H9 (cell line): Measurements from ENCODE around the gene MUC5AC. TPM values are rescaled to one million over a fixed set of nuclear protein-coding genes. Genes with fewer than 3 reads are reported as not detected.

Experiments used
- DNase-seq: peaks from one replicate; pipeline ENCODE4 v3.0.0-alpha.2; 2017
- H2AFZ ChIP-seq: one replicate; pipeline ENCODE4 v1.6.1; 2013; ENCODE audit warnings: mild to moderate bottlenecking, low read length, control low read depth, moderate library complexity
- H2AK5ac ChIP-seq: 2 replicates; pipeline ENCODE4 v1.6.1; 2013; ENCODE audit warnings: low read length, control low read depth, mixed read lengths; ENCODE audit not compliant: insufficient read length
- H2BK120ac ChIP-seq: one replicate; pipeline ENCODE4 v1.6.1; 2013; ENCODE audit warnings: low read depth, mild to moderate bottlenecking, low read length, control low read depth, inconsistent platforms; ENCODE audit not compliant: poor library complexity, severe bottlenecking
- H2BK12ac ChIP-seq: 2 replicates; pipeline ENCODE4 v1.6.1; 2013; ENCODE audit warnings: low read length, control low read depth, mixed read lengths, low read depth; ENCODE audit not compliant: insufficient read length
- H2BK15ac ChIP-seq: 2 replicates; pipeline ENCODE4 v1.6.1; 2013; ENCODE audit warnings: low read depth, low read length, control low read depth
- H2BK20ac ChIP-seq: one replicate; pipeline ENCODE4 v1.6.1; 2013; ENCODE audit warnings: low read depth, mild to moderate bottlenecking, low read length, control low read depth, inconsistent platforms; ENCODE audit not compliant: poor library complexity, severe bottlenecking
- H2BK5ac ChIP-seq: 2 replicates; pipeline ENCODE4 v1.6.1; 2013; ENCODE audit warnings: low read length, control low read depth, mixed read lengths; ENCODE audit not compliant: insufficient read length
- H3K14ac ChIP-seq: 2 replicates; pipeline ENCODE4 v1.6.1; 2013; ENCODE audit warnings: low read length, control low read depth; ENCODE audit not compliant: insufficient read depth
- H3K18ac ChIP-seq: 2 replicates; pipeline ENCODE4 v1.6.1; 2013; ENCODE audit warnings: low read depth, mild to moderate bottlenecking, mixed read lengths, low read length, control low read depth; ENCODE audit not compliant: insufficient read length
- H3K23ac ChIP-seq: 2 replicates; pipeline ENCODE4 v1.6.1; 2013; ENCODE audit warnings: low read length, control low read depth, mixed read lengths, low read depth; ENCODE audit not compliant: insufficient read length
- H3K23me2 ChIP-seq: 2 replicates; pipeline ENCODE4 v1.6.1; 2013; ENCODE audit warnings: low read depth, mild to moderate bottlenecking, mixed read lengths, low read length, control low read depth; ENCODE audit not compliant: insufficient read length, poor library complexity, severe bottlenecking
- H3K27ac ChIP-seq: 2 replicates; pipeline ENCODE4 v1.5.1; 2013; ENCODE audit warnings: low read length, control low read depth, mixed read lengths, low read depth; ENCODE audit not compliant: insufficient read length
- H3K27me3 ChIP-seq: 2 replicates; pipeline ENCODE4 v1.6.1; 2013; ENCODE audit warnings: low read length, control low read depth, inconsistent platforms; ENCODE audit not compliant: insufficient read depth
- H3K4ac ChIP-seq: 2 replicates; pipeline ENCODE4 v1.6.1; 2013; ENCODE audit warnings: low read depth, mild to moderate bottlenecking, control low read depth, inconsistent platforms, low read length, moderate library complexity
- H3K4me1 ChIP-seq: 2 replicates; pipeline ENCODE4 v1.6.1; 2013; ENCODE audit warnings: low read length, control low read depth, inconsistent platforms; ENCODE audit not compliant: insufficient read depth
- H3K4me2 ChIP-seq: 2 replicates; pipeline ENCODE4 v1.6.1; 2013; ENCODE audit warnings: low read length, control low read depth, mixed read lengths; ENCODE audit not compliant: insufficient read length, insufficient read depth
- H3K56ac ChIP-seq: 2 replicates; pipeline ENCODE4 v1.6.1; 2013; ENCODE audit warnings: low read depth, mild to moderate bottlenecking, mixed read lengths, low read length, control low read depth; ENCODE audit not compliant: insufficient read length
- H3K79me1 ChIP-seq: 2 replicates; pipeline ENCODE4 v1.6.1; 2013; ENCODE audit warnings: low read depth, mild to moderate bottlenecking, moderate library complexity, low read length, control low read depth, inconsistent platforms; ENCODE audit not compliant: insufficient read depth, poor library complexity, severe bottlenecking
- H3K79me2 ChIP-seq: 2 replicates; pipeline ENCODE4 v1.6.1; 2013; ENCODE audit warnings: low read length, control low read depth, inconsistent platforms; ENCODE audit not compliant: insufficient read depth
- H3K9ac ChIP-seq: 2 replicates; pipeline ENCODE4 v1.6.1; 2013; ENCODE audit warnings: low read length, control low read depth, mixed read lengths; ENCODE audit not compliant: insufficient read length; ENCODE audit errors: extremely low read depth
- H3K9me3 ChIP-seq: one replicate; pipeline ENCODE4 v1.6.1; 2013; ENCODE audit warnings: low read depth, low read length, inconsistent platforms; ENCODE audit not compliant: control insufficient read depth
- H3T11ph ChIP-seq: one replicate; pipeline ENCODE4 v1.6.1; 2013; ENCODE audit warnings: mild to moderate bottlenecking, low read length, control low read depth, inconsistent platforms
- H4K20me1 ChIP-seq: one replicate; pipeline ENCODE4 v1.6.1; 2013; ENCODE audit not compliant: control insufficient read depth, insufficient read length, insufficient read depth
- H4K5ac ChIP-seq: 2 replicates; pipeline ENCODE4 v1.6.1; 2013; ENCODE audit warnings: low read depth, mild to moderate bottlenecking, mixed read lengths, low read length, control low read depth; ENCODE audit not compliant: insufficient read length
- H4K8ac ChIP-seq: replicated peaks from 2 replicates; pipeline ENCODE4 v1.6.1; 2013; ENCODE audit warnings: low read length, control low read depth, mixed read lengths, low read depth; ENCODE audit not compliant: insufficient read length
- H4K91ac ChIP-seq: 2 replicates; pipeline ENCODE4 v1.6.1; 2013; ENCODE audit warnings: low read depth, mild to moderate bottlenecking, moderate library complexity, mixed read lengths, low read length, control low read depth; ENCODE audit not compliant: insufficient read length
- H3K27ac Mint-ChIP-seq, 3 experiments: 2 replicates in 2 of 3; 3 replicates in 1 of 3; pipeline ENCODE4 v1.8.0; 2020 to 2021; ENCODE audit warnings: mixed read lengths in 3 of 3, mild to moderate bottlenecking in 1 of 3, moderate library complexity in 1 of 3
- H3K27me3 Mint-ChIP-seq: 2 replicates; pipeline ENCODE4 v1.8.0; 2021; ENCODE audit warnings: low read depth, mild to moderate bottlenecking, moderate library complexity, mixed read lengths
- H3K36me3 Mint-ChIP-seq, 3 experiments: 2 replicates in 2 of 3; 3 replicates in 1 of 3; pipeline ENCODE4 v1.8.0; 2020 to 2021; ENCODE audit warnings: low read depth in 3 of 3, mixed read lengths in 3 of 3; ENCODE audit not compliant: insufficient read depth in 1 of 3
- H3K4me1 Mint-ChIP-seq, 2 experiments: 2 replicates each; pipeline ENCODE4 v1.8.0; 2020; ENCODE audit warnings: mixed read lengths in 2 of 2
- H3K4me3 Mint-ChIP-seq, 2 experiments: 2 replicates in 1 of 2; 3 replicates in 1 of 2; pipeline ENCODE4 v1.8.0; 2020 to 2021; ENCODE audit warnings: mild to moderate bottlenecking in 2 of 2, mixed read lengths in 2 of 2, moderate library complexity in 1 of 2
- H3K9me3 Mint-ChIP-seq, 2 experiments: 2 replicates in 1 of 2; 3 replicates in 1 of 2; pipeline ENCODE4 v1.8.0; 2020; ENCODE audit warnings: mild to moderate bottlenecking in 2 of 2, mixed read lengths in 2 of 2, moderate library complexity in 1 of 2
- CTCF ChIP-seq: fragments of 200-600 bp; sonication (generic); conservative IDR thresholded peaks from 3 replicates; pipeline ENCODE4 v1.8.0; 2021; ENCODE audit warnings: antibody characterized with exemption, mild to moderate bottlenecking
- WGBS: extraction: QIAGEN DNeasy Blood & Tissue Kit; methylation state at CpG from one replicate; pipeline ENCODE4 v1.1.7; 2013; ENCODE audit warnings: missing lambda C conversion rate, low lambda C conversion rate, mixed read lengths; ENCODE audit not compliant: insufficient read length; ENCODE audit errors: extremely low coverage; 5-methylcytosine and 5-hydroxymethylcytosine counted together
- total RNA-seq: library from RNA; stranded (reverse); gene quantifications from 2 replicates; pipeline ENCODE4 v1.2.1, GENCODE V29; 2021

Gene MUC5AC
- total RNA-seq, 1 experiment from 2014 or later, result not detected

GRCh38 chr11:1150116-1150515 lies 7.6 kb upstream of the MUC5AC start:
- Histone ChIP-seq H2BK120ac (no peak overlapping the region), H3K79me1 (no peaks in the 10 kb centered on the region), H4K8ac (no peak overlapping the region), H2BK12ac (no peak overlapping the region), H4K20me1 (no peaks in the 10 kb centered on the region), H4K5ac (no peak overlapping the region), H3K56ac (no peak overlapping the region), H3K23me2 (no peaks in the 10 kb centered on the region), H3K4me1 (no peaks in the 10 kb centered on the region), H3K27ac (no peak overlapping the region), H3K4me2 (no peak overlapping the region), H3K23ac (no peak overlapping the region), H2BK15ac (no peak overlapping the region), H4K91ac (no peak overlapping the region), H2AFZ (no peak overlapping the region), H3K14ac (peak overlapping the region; percentile 31; the same call in 1 of the 2 replicates), H2AK5ac (no peak overlapping the region), H3K18ac (no peak overlapping the region), H3K9ac (no peak overlapping the region), H3K4ac (no peak overlapping the region), H2BK20ac (no peak overlapping the region), H3K27me3 (no peaks in the 10 kb centered on the region; the same call in 1 of the 2 replicates), H3T11ph (no peak overlapping the region), H3K9me3 (no peaks in the 10 kb centered on the region), H3K79me2 (no peaks in the 10 kb centered on the region), H2BK5ac (no peak overlapping the region)
- H3K9me3 Mint-ChIP-seq, result peaks cover 15 to 24% of the 10 kb centered on the region in 2 experiments
- no peak for TF ChIP-seq CTCF
- WGBS, result no CpG with 5 or more reads among the region's 10 CpGs
- DNase-seq, result no peak
- H3K27me3 Mint-ChIP-seq, result peaks cover 11% of the 10 kb centered on the region
- no peaks in the 10 kb centered on the region; a peak in 1 of 7 replicates for H3K36me3 Mint-ChIP-seq
- no peaks in the 10 kb centered on the region; a peak in 1 of 4 replicates for H3K4me1 Mint-ChIP-seq
- H3K4me3 Mint-ChIP-seq, result no peak overlapping the region
- H3K27ac Mint-ChIP-seq, result no peak overlapping the region
